Esophagus muscularis mucosa (tissue), 4 donors: ENCODE data around the gene ZKSCAN2. TPM values are rescaled to one million over a fixed set of nuclear protein-coding genes. Genes with fewer than 3 reads are reported as not detected.

Experiments used
- DNase-seq: peaks from one replicate; pipeline ENCODE4 v3.0.0-alpha.2; 2017; ENCODE audit errors: extremely low spot score
- H3K27ac ChIP-seq, 4 donors: fragments of 200-600 bp; sonication (generic); replicated peaks in 1 of 4; 1 replicate in 3 of 4; 2 replicates in 1 of 4; pipeline ENCODE4 v1.5.1; 2016 to 2019; ENCODE audit warnings: mild to moderate bottlenecking in 1 of 4
- H3K27me3 ChIP-seq, 4 donors: fragments of 200-600 bp; sonication (generic); one replicate each; pipeline versions ENCODE4 v1.5.1 to v1.6.0; 2016 to 2019
- H3K36me3 ChIP-seq, 4 donors: fragments of 200-600 bp; sonication (generic); one replicate each; pipeline ENCODE4 v1.5.1; 2016 to 2019
- H3K4me1 ChIP-seq, 4 donors: fragments of 200-600 bp; sonication (generic); one replicate each; pipeline ENCODE4 v1.5.1; 2016 to 2019
- H3K4me3 ChIP-seq, 4 donors: fragments of 200-600 bp; sonication (generic); 1 replicate in 2 of 4; 2 replicates in 2 of 4; pipeline ENCODE4 v1.5.1; 2016 to 2019; ENCODE audit warnings: mild to moderate bottlenecking in 4 of 4, moderate library complexity in 1 of 4
- H3K9me3 ChIP-seq, 4 donors: fragments of 200-600 bp; sonication (generic); 1 replicate in 3 of 4; 2 replicates in 1 of 4; pipeline ENCODE4 v1.5.1; 2016 to 2019
- EP300 ChIP-seq: sonication (generic); formaldehyde crosslinking; IDR thresholded peaks from one replicate; pipeline ENCODE4 v1.6.1; 2017; ENCODE audit warnings: antibody characterized with exemption
- POLR2A ChIP-seq: fragments of 450-650 bp; IDR thresholded peaks from one replicate; pipeline ENCODE4 v1.6.1; 2017; ENCODE audit warnings: antibody characterized with exemption, moderate library complexity, mild to moderate bottlenecking, low read depth
- POLR2AphosphoS5 ChIP-seq, 2 donors: sonication (generic); formaldehyde crosslinking; IDR thresholded peaks; one replicate each; pipeline ENCODE4 v1.6.1; 2017; ENCODE audit warnings: antibody characterized with exemption in 2 of 2
- WGBS: methylation state at CpG from one replicate; pipeline ENCODE4 v1.1.5; 2018; 5-methylcytosine and 5-hydroxymethylcytosine counted together
- intact Hi-C: fragments of 100-400 bp; cut with DNase I; formaldehyde crosslinking; loops from one replicate; pipeline ENCODE4 v1.15.1; 2023
- total RNA-seq, 4 donors: library from RNA; depleted of rRNA; stranded (reverse); fragments of >200 nt; gene quantifications; one replicate each; pipeline versions ENCODE4 v1.1.0 to v1.2.1, GENCODE V29; 2016
- TF ChIP-seq, protein P1 (sequence below), 3 experiments: fragments of 200-600 bp in 2 of 3; fragments of 450-650 bp in 1 of 3; sonication (generic) in 2 of 3; IDR thresholded peaks; one replicate each; pipeline ENCODE4 v1.5.1; 2017 to 2019; ENCODE audit warnings: antibody characterized with exemption in 3 of 3, mild to moderate bottlenecking in 2 of 3, moderate library complexity in 1 of 3

Gene ZKSCAN2
- total RNA-seq, 4 donors from 2014 or later: 3.7 to 5.3 (median 4.5) TPM

DNA sequence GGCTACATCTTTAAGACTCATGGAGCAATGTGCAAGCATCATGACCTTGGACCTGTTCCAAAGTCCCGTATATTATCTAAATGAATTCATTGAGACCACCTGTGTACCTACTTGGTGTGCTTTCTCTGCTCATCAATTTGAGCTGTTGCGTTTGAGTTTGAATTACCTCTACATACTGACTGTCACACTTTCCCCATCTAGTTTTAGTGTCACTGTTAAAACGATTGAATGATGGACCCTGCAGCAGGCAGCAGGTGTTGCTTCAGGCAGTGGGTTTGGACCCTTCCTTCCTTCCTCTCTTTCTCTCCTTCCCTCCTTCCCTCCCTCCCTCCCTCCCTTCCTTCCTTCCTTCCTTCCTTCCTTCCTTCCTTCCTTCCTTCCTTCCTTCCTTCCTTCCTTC lies 33.9 kb upstream of the ZKSCAN2 start:
- no peak for TF ChIP-seq EP300
- TF ChIP-seq, protein P1, sequence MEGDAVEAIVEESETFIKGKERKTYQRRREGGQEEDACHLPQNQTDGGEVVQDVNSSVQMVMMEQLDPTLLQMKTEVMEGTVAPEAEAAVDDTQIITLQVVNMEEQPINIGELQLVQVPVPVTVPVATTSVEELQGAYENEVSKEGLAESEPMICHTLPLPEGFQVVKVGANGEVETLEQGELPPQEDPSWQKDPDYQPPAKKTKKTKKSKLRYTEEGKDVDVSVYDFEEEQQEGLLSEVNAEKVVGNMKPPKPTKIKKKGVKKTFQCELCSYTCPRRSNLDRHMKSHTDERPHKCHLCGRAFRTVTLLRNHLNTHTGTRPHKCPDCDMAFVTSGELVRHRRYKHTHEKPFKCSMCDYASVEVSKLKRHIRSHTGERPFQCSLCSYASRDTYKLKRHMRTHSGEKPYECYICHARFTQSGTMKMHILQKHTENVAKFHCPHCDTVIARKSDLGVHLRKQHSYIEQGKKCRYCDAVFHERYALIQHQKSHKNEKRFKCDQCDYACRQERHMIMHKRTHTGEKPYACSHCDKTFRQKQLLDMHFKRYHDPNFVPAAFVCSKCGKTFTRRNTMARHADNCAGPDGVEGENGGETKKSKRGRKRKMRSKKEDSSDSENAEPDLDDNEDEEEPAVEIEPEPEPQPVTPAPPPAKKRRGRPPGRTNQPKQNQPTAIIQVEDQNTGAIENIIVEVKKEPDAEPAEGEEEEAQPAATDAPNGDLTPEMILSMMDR (IDR thresholded peaks at IDR 0.05): no peak
- no peak for TF ChIP-seq POLR2A
- TF ChIP-seq POLR2AphosphoS5 (IDR thresholded peaks at IDR 0.05): no peak
- Histone ChIP-seq H3K9me3 (no peaks in the 10 kb centered on the region), H3K4me3 (no peak overlapping the region), H3K4me1 (no peaks in the 10 kb centered on the region), H3K36me3 (no peaks in the 10 kb centered on the region), H3K27me3 (peaks cover 0 to 3% (median 0%) of the 10 kb centered on the region in 4 donors), H3K27ac (no peak overlapping the region)
- intact Hi-C loops: no loop called here
- WGBS: 43% methylated on average over 3 of the region's 3 CpGs
- no peak for DNase-seq

DNA sequence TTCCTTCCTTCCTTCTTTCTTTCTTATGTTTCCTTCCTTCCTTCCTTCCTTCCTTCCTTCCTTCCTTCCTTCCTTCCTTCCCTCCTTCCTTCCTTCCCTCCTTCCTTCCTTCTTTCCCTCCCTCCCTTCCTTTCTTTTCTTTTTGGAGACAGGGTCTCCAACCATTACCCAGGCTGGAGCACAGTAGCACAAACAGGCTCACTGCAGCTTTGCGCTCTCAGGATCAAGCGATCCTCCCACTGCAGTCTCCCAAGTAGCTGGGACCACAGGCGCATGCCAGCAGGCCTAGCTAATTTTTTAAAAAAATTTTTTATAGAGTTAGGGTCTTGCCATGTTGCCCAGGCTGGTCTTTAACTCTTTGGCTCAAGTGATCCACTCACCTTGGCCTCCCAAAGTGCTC lies 31.8 kb upstream of the ZKSCAN2 start:
- intact Hi-C loops: no loop called here
- Histone ChIP-seq H3K27me3 (no peaks in the 10 kb centered on the region), H3K4me1 (no peaks in the 10 kb centered on the region), H3K36me3 (no peaks in the 10 kb centered on the region), H3K9me3 (peaks cover 0 to 5% (median 2%) of the 10 kb centered on the region in 4 donors), H3K4me3 (no peak overlapping the region), H3K27ac (no peak overlapping the region)
- 98% methylated on average over 3 of the region's 3 CpGs for WGBS
- TF ChIP-seq, protein P1 (IDR thresholded peaks at IDR 0.05): no peak
- TF ChIP-seq POLR2A (no peak), POLR2AphosphoS5 (IDR thresholded peaks at IDR 0.05) (no peak), EP300 (no peak)
- DNase-seq: no peak

DNA sequence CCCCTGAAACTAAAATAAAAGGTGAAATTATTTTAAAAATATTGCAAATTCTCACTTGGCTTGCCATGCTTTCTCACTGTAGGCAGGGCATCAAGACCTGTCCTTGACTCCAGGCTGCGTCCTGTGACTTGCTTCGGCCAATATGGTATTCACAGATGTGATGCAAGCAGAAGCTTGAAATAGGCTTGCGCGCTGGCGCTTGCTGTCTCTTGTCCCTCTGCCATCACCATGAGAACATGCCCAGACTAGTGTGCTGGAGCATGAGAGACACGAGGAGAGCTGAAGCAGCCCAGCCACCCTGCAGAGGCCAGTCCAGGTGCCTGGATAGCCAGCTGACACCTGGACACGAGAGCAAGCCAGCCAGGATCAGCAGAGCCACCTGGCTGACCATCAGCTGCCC lies 21.8 kb upstream of the ZKSCAN2 start:
- TF ChIP-seq, protein P1 (IDR thresholded peaks at IDR 0.05): no peak
- TF ChIP-seq POLR2AphosphoS5 (IDR thresholded peaks at IDR 0.05) (no peak), POLR2A (no peak), EP300 (no peak)
- Histone ChIP-seq H3K9me3 (peaks cover 0 to 4% (median 2%) of the 10 kb centered on the region in 4 donors), H3K4me3 (no peak overlapping the region), H3K4me1 (no peaks in the 10 kb centered on the region), H3K27me3 (no peaks in the 10 kb centered on the region), H3K36me3 (no peaks in the 10 kb centered on the region), H3K27ac (no peak overlapping the region)
- intact Hi-C loops: no loop called here
- 80% methylated on average over 6 of the region's 7 CpGs for WGBS
- no peak for DNase-seq

DNA sequence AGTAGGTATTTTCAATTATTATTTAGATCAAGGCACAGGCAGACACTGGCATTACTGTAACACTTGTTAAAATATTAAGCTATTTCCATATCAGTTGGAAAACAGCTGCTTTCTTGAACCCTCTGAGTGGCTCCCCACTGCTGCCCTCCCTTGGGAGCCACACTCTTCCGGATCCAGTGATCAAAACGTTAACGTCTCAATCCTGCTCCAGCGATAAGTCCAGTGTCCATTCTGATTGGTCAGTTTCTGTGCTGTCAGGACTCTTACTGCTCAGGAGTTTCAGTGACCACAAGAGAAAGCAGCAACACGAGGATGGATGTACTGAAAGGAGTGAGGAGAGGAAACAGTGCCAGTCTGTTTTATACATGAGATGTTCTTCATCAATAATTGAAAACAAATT lies 13.8 kb upstream of the ZKSCAN2 start:
- 69% methylated on average over 5 of the region's 5 CpGs for WGBS
- Histone ChIP-seq H3K27ac (no peak overlapping the region), H3K27me3 (no peaks in the 10 kb centered on the region), H3K9me3 (no peaks in the 10 kb centered on the region), H3K36me3 (no peaks in the 10 kb centered on the region), H3K4me3 (no peak overlapping the region), H3K4me1 (no peaks in the 10 kb centered on the region)
- no peak for DNase-seq
- intact Hi-C loops: no loop called here
- TF ChIP-seq POLR2AphosphoS5 (IDR thresholded peaks at IDR 0.05) (no peak), EP300 (no peak), POLR2A (no peak)
- TF ChIP-seq, protein P1 (IDR thresholded peaks at IDR 0.05): no peak

DNA sequence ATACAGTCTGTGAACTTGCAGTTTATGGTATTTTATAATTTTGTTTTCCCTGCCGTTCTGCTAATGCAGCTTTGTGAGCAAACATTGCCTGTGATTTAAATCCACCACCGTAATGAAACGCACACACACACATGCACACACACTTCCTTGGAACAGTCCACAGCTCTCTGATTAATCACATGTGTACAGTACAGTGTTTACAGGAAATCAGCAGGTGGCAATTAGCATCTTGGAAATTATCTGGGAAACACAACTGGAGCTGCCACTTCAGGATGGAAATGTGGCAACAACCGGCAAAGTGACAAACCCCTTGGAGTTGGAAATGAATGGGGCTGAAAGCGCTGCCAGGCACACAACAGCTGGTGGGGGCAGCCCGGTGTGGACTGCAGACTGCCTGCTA lies 12.9 kb upstream of the ZKSCAN2 start:
- no peaks in the 10 kb centered on the region for H3K9me3 ChIP-seq
- intact Hi-C loops: no loop called here
- TF ChIP-seq POLR2AphosphoS5 (IDR thresholded peaks at IDR 0.05): no peak
- TF ChIP-seq EP300: no peak
- TF ChIP-seq, protein P1 (IDR thresholded peaks at IDR 0.05): no peak
- no peak for TF ChIP-seq POLR2A
- no peak overlapping the region for H3K27ac ChIP-seq
- no peaks in the 10 kb centered on the region for H3K4me1 ChIP-seq
- no peak for DNase-seq
- no peaks in the 10 kb centered on the region for H3K27me3 ChIP-seq
- 79% methylated on average over 6 of the region's 6 CpGs for WGBS
- H3K4me3 ChIP-seq: no peak overlapping the region
- H3K36me3 ChIP-seq: no peaks in the 10 kb centered on the region
